ENCODE results near the gene ALDH7A1.

DNA sequence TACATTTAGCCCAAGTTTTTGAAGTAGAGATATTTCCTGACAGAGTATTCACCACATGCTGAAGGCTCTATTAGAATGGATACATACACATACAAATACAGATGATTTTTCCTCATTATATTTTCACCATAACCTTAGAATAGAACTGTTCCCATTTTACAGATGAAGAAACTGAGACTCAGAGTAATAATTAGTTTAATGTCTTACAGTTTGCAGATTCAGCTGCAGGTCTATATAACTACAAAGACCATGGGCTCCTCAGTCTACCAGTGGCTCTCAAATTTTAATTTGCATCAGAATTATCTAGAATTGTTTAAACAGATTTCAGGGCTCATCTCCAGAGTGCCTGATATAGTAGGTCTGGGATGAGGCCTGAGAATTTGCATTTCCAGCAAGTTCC is 107.4 kb downstream of the ALDH7A1 start:
- TF ChIP-seq, protein P1, sequence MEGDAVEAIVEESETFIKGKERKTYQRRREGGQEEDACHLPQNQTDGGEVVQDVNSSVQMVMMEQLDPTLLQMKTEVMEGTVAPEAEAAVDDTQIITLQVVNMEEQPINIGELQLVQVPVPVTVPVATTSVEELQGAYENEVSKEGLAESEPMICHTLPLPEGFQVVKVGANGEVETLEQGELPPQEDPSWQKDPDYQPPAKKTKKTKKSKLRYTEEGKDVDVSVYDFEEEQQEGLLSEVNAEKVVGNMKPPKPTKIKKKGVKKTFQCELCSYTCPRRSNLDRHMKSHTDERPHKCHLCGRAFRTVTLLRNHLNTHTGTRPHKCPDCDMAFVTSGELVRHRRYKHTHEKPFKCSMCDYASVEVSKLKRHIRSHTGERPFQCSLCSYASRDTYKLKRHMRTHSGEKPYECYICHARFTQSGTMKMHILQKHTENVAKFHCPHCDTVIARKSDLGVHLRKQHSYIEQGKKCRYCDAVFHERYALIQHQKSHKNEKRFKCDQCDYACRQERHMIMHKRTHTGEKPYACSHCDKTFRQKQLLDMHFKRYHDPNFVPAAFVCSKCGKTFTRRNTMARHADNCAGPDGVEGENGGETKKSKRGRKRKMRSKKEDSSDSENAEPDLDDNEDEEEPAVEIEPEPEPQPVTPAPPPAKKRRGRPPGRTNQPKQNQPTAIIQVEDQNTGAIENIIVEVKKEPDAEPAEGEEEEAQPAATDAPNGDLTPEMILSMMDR (IDR thresholded peaks at IDR 0.05; ENCODE audit: insufficient read depth, low read length, poor library complexity, severe bottlenecking): no peak
- no peak for TF ChIP-seq EZH2phosphoT487 (conservative IDR thresholded peaks at IDR 0.05; ENCODE audit: low read length)
